Osteocyte (in vitro differentiated cells): Measurements from ENCODE around the gene TMCC3. TPM values are rescaled to one million over a fixed set of nuclear protein-coding genes. Genes with fewer than 3 reads are reported as not detected.
"Not testable (repeated sequence)": the region's sequence is repeated elsewhere in the genome, so short reads cannot be mapped to it uniquely, and the experiment has no call there.

ENCODE experiments used
- DNase-seq: peaks from one replicate; pipeline ENCODE4 v3.0.0; 2021; ENCODE audit warnings: mixed read lengths; ENCODE audit not compliant: unreplicated experiment; ENCODE audit errors: extremely low spot score
- H3K27ac Mint-ChIP-seq: one replicate; pipeline ENCODE4 v1.8.0; 2021; ENCODE audit warnings: mild to moderate bottlenecking, mixed read lengths; ENCODE audit not compliant: unreplicated experiment
- H3K27me3 Mint-ChIP-seq: one replicate; pipeline ENCODE4 v1.8.0; 2021; ENCODE audit warnings: mixed read lengths; ENCODE audit not compliant: unreplicated experiment
- H3K36me3 Mint-ChIP-seq: one replicate; pipeline ENCODE4 v1.8.0; 2021; ENCODE audit warnings: mixed read lengths; ENCODE audit not compliant: unreplicated experiment
- H3K4me1 Mint-ChIP-seq: one replicate; pipeline ENCODE4 v1.8.0; 2021; ENCODE audit warnings: mixed read lengths; ENCODE audit not compliant: unreplicated experiment
- H3K4me3 Mint-ChIP-seq: one replicate; pipeline ENCODE4 v1.8.0; 2021; ENCODE audit warnings: mild to moderate bottlenecking, moderate library complexity, mixed read lengths; ENCODE audit not compliant: unreplicated experiment
- H3K9me3 Mint-ChIP-seq: one replicate; pipeline ENCODE4 v1.8.0; 2021; ENCODE audit warnings: mixed read lengths; ENCODE audit not compliant: unreplicated experiment
- CTCF ChIP-seq: fragments of 200-600 bp; sonication (generic); IDR thresholded peaks from 2 replicates; pipeline ENCODE4 v1.5.0; 2021; ENCODE audit warnings: antibody characterized with exemption, mild to moderate bottlenecking, moderate library complexity
- long read RNA-seq: library from polyadenylated mRNA; unstranded; transcript quantifications from one replicate; pipeline ENCODE4 v2.0.0, GENCODE V29; 2021
- total RNA-seq: library from RNA; stranded (reverse); gene quantifications from 2 replicates; pipeline ENCODE4 v1.2.1, GENCODE V29; 2021

The TMCC3 gene, protein sequence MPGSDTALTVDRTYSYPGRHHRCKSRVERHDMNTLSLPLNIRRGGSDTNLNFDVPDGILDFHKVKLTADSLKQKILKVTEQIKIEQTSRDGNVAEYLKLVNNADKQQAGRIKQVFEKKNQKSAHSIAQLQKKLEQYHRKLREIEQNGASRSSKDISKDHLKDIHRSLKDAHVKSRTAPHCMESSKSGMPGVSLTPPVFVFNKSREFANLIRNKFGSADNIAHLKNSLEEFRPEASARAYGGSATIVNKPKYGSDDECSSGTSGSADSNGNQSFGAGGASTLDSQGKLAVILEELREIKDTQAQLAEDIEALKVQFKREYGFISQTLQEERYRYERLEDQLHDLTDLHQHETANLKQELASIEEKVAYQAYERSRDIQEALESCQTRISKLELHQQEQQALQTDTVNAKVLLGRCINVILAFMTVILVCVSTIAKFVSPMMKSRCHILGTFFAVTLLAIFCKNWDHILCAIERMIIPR
- not detected in 2 replicates for total RNA-seq
- long read RNA-seq = 0 reads

- Mint-ChIP-seq H3K27me3 (peaks cover 69% of the 10 kb centered on the region), H3K9me3 (no peaks in the 10 kb centered on the region), H3K36me3 (no peaks in the 10 kb centered on the region), H3K4me1 (peaks cover 4% of the 10 kb centered on the region), H3K27ac (no peak within 1 kb of the TSS), H3K4me3 (peak within 1 kb of the TSS; percentile 78)
- DNase-seq = no peak
- TF ChIP-seq CTCF = no peak
These were observed at the start of gene TMCC3 for GRCh38 chr12:94650143-94651056. Gene TMCC3, minus strand, starts transcription at chr12:94650557. Its CDS starts 127 bp downstream, at chr12:94650430.

DNA sequence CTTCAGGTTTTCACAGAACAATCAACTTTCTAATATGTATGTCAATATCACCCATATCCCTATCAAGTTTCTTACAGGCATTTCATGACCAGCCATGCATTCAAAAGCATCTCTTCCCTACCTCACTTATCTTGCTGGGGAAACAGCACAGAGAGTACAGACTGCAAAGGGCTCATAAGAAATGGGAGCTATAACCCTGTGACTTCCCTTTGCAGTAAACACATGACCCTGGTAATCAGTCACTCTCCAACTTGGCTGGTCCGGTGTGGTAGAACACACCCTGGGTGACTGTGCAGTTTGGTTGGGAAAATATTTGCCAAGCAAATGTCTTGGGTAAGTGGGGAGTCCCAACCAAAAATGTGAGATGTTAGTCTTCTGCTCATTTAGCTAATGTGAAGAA, 49.4 kb upstream of the TMCC3 start:
- no peak for TF ChIP-seq CTCF
- Mint-ChIP-seq H3K9me3 (no peaks in the 10 kb centered on the region), H3K27me3 (peaks cover 14% of the 10 kb centered on the region), H3K4me3 (no peak overlapping the region), H3K4me1 (peaks cover 6% of the 10 kb centered on the region), H3K27ac (no peak overlapping the region), H3K36me3 (no peaks in the 10 kb centered on the region)
- DNase-seq = no peak

GRCh38 chr12:94698578-94698977, 48.2 kb upstream of the TMCC3 start:
- Mint-ChIP-seq H3K9me3 (no peaks in the 10 kb centered on the region), H3K36me3 (no peaks in the 10 kb centered on the region), H3K4me3 (no peak overlapping the region), H3K4me1 (no peaks in the 10 kb centered on the region), H3K27me3 (peaks cover 12% of the 10 kb centered on the region), H3K27ac (no peak overlapping the region)
- DNase-seq = no peak
- no peak for TF ChIP-seq CTCF

DNA sequence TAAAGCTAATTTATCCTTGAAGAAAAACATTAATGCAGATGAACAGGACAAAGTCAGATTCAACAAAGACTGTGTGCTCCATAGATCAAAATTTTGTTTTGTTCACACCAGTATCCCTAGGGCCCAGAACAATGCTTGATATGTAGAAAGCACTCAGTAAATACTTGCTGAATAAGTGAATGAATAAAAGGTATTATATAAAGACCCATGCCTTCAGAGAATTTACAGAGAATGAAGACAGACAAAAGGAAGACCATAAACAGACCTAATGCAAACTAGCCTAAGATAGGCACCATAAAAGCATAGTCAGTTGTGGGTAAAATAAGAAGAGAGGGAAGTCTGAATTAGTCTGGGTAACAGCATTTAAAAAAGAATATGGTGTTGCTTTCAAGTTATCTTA, 47.3 kb upstream of the TMCC3 start:
- DNase-seq = no peak
- Mint-ChIP-seq H3K9me3 (no peaks in the 10 kb centered on the region), H3K36me3 (no peaks in the 10 kb centered on the region), H3K4me3 (no peak overlapping the region), H3K27ac (no peak overlapping the region), H3K4me1 (no peaks in the 10 kb centered on the region), H3K27me3 (peaks cover 13% of the 10 kb centered on the region)
- TF ChIP-seq CTCF = no peak

GRCh38 chr12:94694732-94695131, 44.4 kb upstream of the TMCC3 start:
- Mint-ChIP-seq H3K9me3 (no peaks in the 10 kb centered on the region), H3K36me3 (no peaks in the 10 kb centered on the region), H3K27me3 (peaks cover 16% of the 10 kb centered on the region), H3K4me1 (no peaks in the 10 kb centered on the region), H3K4me3 (no peak overlapping the region), H3K27ac (no peak overlapping the region)
- no peak for TF ChIP-seq CTCF
- no peak for DNase-seq

GRCh38 chr12:94692826-94693225, 42.5 kb upstream of the TMCC3 start:
- H3K36me3 Mint-ChIP-seq, DNase-seq, H3K9me3 Mint-ChIP-seq, H3K4me1 Mint-ChIP-seq, H3K27ac Mint-ChIP-seq, H3K4me3 Mint-ChIP-seq: not testable (repeated sequence)
- H3K27me3 Mint-ChIP-seq = peaks cover 16% of the 10 kb centered on the region
